ENCODE results near the gene LAMB4. TPM values are rescaled to one million over a fixed set of nuclear protein-coding genes. Genes with fewer than 3 reads are reported as not detected.

Gene LAMB4
- polyA plus RNA-seq, 4 donors = 2.9 to 6.1 (median 3.9) TPM

DNA sequence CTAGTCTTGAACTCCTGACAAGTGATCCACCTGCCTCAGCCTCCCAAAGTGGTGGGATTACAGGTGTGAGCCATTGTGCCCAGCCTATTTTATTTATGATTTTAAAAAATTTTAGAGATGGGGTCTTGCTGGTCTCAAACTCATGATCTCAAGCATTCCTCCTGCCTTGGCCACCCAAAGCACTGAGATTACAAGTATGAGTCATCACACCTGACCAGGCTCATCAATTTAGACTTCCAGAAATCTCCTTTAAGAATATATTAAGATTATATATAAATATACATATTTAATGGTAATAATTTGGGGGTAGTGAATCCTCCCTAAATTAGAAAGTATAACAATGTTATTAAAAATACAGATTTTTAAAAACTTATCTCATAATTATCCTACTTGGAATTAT lies 156.3 kb downstream of the LAMB4 start:
- DNase-seq (ENCODE audit: low read depth in 4 of 4, low spot score in 3 of 4) = no peak

Other genes starting within 250 kb of the LAMB4 start
- gene DLD, start 239.2 kb downstream of the LAMB4 start, polyA plus RNA-seq (ENCODE audit: insufficient read length in 4 of 4) = 100 to 1,000 TPM; 114 to 143 (median 140) TPM
- gene LAMB1, start 127.2 kb downstream of the LAMB4 start, polyA plus RNA-seq (ENCODE audit: insufficient read length in 4 of 4) = 100 to 1,000 TPM; 588 to 715 (median 664) TPM

All from right renal pelvis (tissue), 4 donors.